ENCODE measurements around the gene TRPM5. TPM values are rescaled to one million over a fixed set of nuclear protein-coding genes. Genes with fewer than 3 reads are reported as not detected.

TRPM5 gene
- total and polyA plus RNA-seq, 9 of the 15 experiments (the other 6 are each of a cell fraction or from before 2014, with no cell fraction given) = not detected

DNA sequence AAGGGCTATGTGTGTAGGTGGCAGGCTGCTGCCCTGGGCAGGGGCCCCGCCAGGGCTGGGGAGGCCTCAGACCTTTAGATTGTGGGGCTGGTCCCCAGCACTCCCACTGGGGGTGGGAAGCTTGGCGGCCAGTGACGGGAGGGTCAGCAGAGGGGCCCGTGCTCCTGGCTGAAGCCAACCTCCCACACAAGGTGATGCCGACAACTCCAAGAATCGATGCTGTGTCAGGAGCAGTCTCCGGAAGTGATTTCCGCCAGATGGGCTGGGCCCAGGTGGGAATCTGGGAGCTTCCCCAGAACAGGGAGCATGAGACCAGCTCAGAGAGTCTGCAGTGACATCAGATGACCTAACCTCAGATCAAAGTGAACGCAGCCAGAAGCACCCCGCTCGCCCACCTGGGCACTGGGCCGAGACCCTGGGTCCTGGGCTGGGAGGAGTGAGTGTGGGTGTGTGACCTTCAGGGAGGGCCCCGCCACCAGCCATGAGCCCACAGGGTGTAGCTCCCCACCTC is 7.7 kb downstream of the TRPM5 start:
- Histone ChIP-seq H3K27ac (ENCODE audit: extremely low read depth, low read depth, low read length) (no peak overlapping the region), H3K4me2 (ENCODE audit: insufficient read depth, low read length) (no peak overlapping the region), H3K36me3 (ENCODE audit: control insufficient read depth, insufficient read depth, low read length) (no peaks in the 10 kb centered on the region), H3K4me3 (no peak overlapping the region), H3K9ac (ENCODE audit: insufficient read depth in 1 of 2, low read depth in 2 of 2, low read length in 2 of 2) (no peak overlapping the region), H3K79me2 (ENCODE audit: control insufficient read depth, insufficient read depth, low read length) (no peaks in the 10 kb centered on the region), H4K20me1 (replicated peaks; ENCODE audit: control insufficient read depth, insufficient read depth, low read length) (peaks cover 4% of the 10 kb centered on the region; the same call in 1 of the 2 replicates), H3K9me3 (replicated peaks; ENCODE audit: control insufficient read depth, insufficient read depth, low read depth, low read length) (no peaks in the 10 kb centered on the region), H3K27me3 (ENCODE audit: control insufficient read depth in 2 of 2, insufficient read depth in 2 of 2, low read length in 2 of 2) (peaks cover 2 to 53% of the 10 kb centered on the region in 2 experiments; a peak in 4 of 5 replicates), H3K4me1 (replicated peaks in 1 of 2; ENCODE audit: control insufficient read depth in 2 of 2, insufficient read depth in 2 of 2, low read length in 2 of 2) (peaks cover 0 to 3% of the 10 kb centered on the region in 2 experiments; a peak in 1 of 5 replicates), H3K9me1 (ENCODE audit: control insufficient read depth, insufficient read depth, low read length) (peaks cover 2% of the 10 kb centered on the region), H2AFZ (ENCODE audit: low read depth, low read length) (no peak overlapping the region)
- FAIRE-seq (no peak), DNase-seq (ENCODE audit: extremely low read depth in 1 of 4, low spot score in 3 of 4) (no peak), ATAC-seq (no peak)
- 3% methylated on average over 13 of the region's 13 CpGs for WGBS (ENCODE audit: insufficient coverage, low coverage, missing lambda C conversion rate)
- ChIA-PET CTCF (ENCODE audit: low intra/inter-chr PET ratio) (no interaction called here), POLR2A (interaction anchor here (1.0 kb wide), 1 partner anchor 244 kb away, joined by 4 read pairs; no protein-coding TSS in a partner anchor)
- BruUV-seq (replicated peaks) = no TSS peak
- in situ Hi-C loops (cut with MboI) (no loop called here), intact Hi-C loops (cut with micrococcal nuclease) (no loop called here)
- TF ChIP-seq NFE2 (IDR thresholded peaks at IDR 0.05; ENCODE audit: low read depth) = no peak
- TF ChIP-seq ZNF165 (CRISPR knock-in tag; IDR thresholded peaks at IDR 0.05; ENCODE audit: borderline replicate concordance) = no peak
- TF ChIP-seq SRSF1 (IDR thresholded peaks at IDR 0.05; ENCODE audit: low read depth, low read length) = no peak
- TF ChIP-seq, protein P1, sequence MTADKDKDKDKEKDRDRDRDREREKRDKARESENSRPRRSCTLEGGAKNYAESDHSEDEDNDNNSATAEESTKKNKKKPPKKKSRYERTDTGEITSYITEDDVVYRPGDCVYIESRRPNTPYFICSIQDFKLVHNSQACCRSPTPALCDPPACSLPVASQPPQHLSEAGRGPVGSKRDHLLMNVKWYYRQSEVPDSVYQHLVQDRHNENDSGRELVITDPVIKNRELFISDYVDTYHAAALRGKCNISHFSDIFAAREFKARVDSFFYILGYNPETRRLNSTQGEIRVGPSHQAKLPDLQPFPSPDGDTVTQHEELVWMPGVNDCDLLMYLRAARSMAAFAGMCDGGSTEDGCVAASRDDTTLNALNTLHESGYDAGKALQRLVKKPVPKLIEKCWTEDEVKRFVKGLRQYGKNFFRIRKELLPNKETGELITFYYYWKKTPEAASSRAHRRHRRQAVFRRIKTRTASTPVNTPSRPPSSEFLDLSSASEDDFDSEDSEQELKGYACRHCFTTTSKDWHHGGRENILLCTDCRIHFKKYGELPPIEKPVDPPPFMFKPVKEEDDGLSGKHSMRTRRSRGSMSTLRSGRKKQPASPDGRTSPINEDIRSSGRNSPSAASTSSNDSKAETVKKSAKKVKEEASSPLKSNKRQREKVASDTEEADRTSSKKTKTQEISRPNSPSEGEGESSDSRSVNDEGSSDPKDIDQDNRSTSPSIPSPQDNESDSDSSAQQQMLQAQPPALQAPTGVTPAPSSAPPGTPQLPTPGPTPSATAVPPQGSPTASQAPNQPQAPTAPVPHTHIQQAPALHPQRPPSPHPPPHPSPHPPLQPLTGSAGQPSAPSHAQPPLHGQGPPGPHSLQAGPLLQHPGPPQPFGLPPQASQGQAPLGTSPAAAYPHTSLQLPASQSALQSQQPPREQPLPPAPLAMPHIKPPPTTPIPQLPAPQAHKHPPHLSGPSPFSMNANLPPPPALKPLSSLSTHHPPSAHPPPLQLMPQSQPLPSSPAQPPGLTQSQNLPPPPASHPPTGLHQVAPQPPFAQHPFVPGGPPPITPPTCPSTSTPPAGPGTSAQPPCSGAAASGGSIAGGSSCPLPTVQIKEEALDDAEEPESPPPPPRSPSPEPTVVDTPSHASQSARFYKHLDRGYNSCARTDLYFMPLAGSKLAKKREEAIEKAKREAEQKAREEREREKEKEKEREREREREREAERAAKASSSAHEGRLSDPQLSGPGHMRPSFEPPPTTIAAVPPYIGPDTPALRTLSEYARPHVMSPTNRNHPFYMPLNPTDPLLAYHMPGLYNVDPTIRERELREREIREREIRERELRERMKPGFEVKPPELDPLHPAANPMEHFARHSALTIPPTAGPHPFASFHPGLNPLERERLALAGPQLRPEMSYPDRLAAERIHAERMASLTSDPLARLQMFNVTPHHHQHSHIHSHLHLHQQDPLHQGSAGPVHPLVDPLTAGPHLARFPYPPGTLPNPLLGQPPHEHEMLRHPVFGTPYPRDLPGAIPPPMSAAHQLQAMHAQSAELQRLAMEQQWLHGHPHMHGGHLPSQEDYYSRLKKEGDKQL (CRISPR knock-in tag; IDR thresholded peaks at IDR 0.05; ENCODE audit: borderline replicate concordance) = no peak
- TF ChIP-seq KLF13 (tag; IDR thresholded peaks at IDR 0.05; ENCODE audit: borderline replicate concordance, low read depth) = no peak
- TF ChIP-seq NCOA1 (IDR thresholded peaks at IDR 0.05; ENCODE audit: low read depth) = no peak
- no peak for TF ChIP-seq HNRNPUL1 (IDR thresholded peaks at IDR 0.05; ENCODE audit: low read length)
- TF ChIP-seq, protein P2, sequence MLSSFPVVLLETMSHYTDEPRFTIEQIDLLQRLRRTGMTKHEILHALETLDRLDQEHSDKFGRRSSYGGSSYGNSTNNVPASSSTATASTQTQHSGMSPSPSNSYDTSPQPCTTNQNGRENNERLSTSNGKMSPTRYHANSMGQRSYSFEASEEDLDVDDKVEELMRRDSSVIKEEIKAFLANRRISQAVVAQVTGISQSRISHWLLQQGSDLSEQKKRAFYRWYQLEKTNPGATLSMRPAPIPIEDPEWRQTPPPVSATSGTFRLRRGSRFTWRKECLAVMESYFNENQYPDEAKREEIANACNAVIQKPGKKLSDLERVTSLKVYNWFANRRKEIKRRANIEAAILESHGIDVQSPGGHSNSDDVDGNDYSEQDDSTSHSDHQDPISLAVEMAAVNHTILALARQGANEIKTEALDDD (IDR thresholded peaks at IDR 0.05) = no peak
- no peak for TF ChIP-seq NR4A1 (CRISPR knock-in tag; IDR thresholded peaks at IDR 0.05)
- TF ChIP-seq NR4A1 (tag; IDR thresholded peaks at IDR 0.05) = no peak
- TF ChIP-seq ZFP1 (CRISPR knock-in tag; IDR thresholded peaks at IDR 0.05) = no peak
- TF ChIP-seq XRCC5 (IDR thresholded peaks at IDR 0.05; ENCODE audit: low read depth, low read length) = no peak

All from K562 (cell line).